MCF 10A (cell line): ENCODE results near the gene NNMT. TPM values are rescaled to one million over a fixed set of nuclear protein-coding genes. Genes with fewer than 3 reads are reported as not detected.

Experiments used
- BruUV-seq: library from RNA; stranded (reverse); fragments of 400-500 nt; replicated peaks from 2 replicates; lab custom pipeline; 2021; lab: Mats Ljungman, UMichigan
- CTCF ChIA-PET: fragments of 300-600 bp; sonication (Branson Sonifier 250); formaldehyde crosslinking; extraction: SDS; loops from one replicate; lab custom pipeline; 2021; ENCODE audit warnings: antibody characterized with exemption, inconsistent platforms; lab: Yijun Ruan, JAX
- POLR2A ChIA-PET: fragments of 300-600, 350-650 bp; sonication (Branson Sonifier 250); formaldehyde crosslinking; extraction: SDS; loops from one replicate; lab custom pipeline; 2020; ENCODE audit warnings: antibody characterized with exemption, inconsistent platforms; lab: Yijun Ruan, JAX
- DNase-seq: peaks from one replicate; pipeline ENCODE4 v3.0.0-alpha.2; 2018; ENCODE audit not compliant: unreplicated experiment
- H3K27ac Mint-ChIP-seq: one replicate; pipeline ENCODE4 v1.8.0; 2022; ENCODE audit warnings: mild to moderate bottlenecking, low read depth, mixed read lengths; ENCODE audit not compliant: unreplicated experiment
- H3K27me3 Mint-ChIP-seq: one replicate; pipeline ENCODE4 v1.8.0; 2022; ENCODE audit warnings: mixed read lengths; ENCODE audit not compliant: insufficient read depth, unreplicated experiment
- H3K36me3 Mint-ChIP-seq: one replicate; pipeline ENCODE4 v1.8.0; 2022; ENCODE audit warnings: mild to moderate bottlenecking, moderate library complexity, mixed read lengths; ENCODE audit not compliant: insufficient read depth, unreplicated experiment
- H3K4me1 Mint-ChIP-seq: one replicate; pipeline ENCODE4 v1.8.0; 2022; ENCODE audit warnings: mixed read lengths; ENCODE audit not compliant: insufficient read depth, unreplicated experiment
- H3K4me3 Mint-ChIP-seq: one replicate; pipeline ENCODE4 v1.8.0; 2022; ENCODE audit warnings: mild to moderate bottlenecking, moderate library complexity, mixed read lengths; ENCODE audit not compliant: unreplicated experiment
- H3K9me3 Mint-ChIP-seq: one replicate; pipeline ENCODE4 v1.8.0; 2022; ENCODE audit warnings: mixed read lengths; ENCODE audit not compliant: unreplicated experiment
- CTCF ChIP-seq: fragments of 200-600 bp; IDR thresholded peaks from one replicate; pipeline ENCODE4 v1.8.0; 2022; ENCODE audit warnings: antibody characterized with exemption, mild to moderate bottlenecking; ENCODE audit not compliant: unreplicated experiment
- intact Hi-C: fragments of 100-400 bp; cut with micrococcal nuclease; formaldehyde crosslinking; loops from 2 replicates; pipeline ENCODE4 v1.14.1; 2022
- total RNA-seq: library from RNA; stranded (reverse); gene quantifications from 2 replicates; pipeline ENCODE4 v1.2.3, GENCODE V29; 2022

The NNMT gene
- total RNA-seq, 1 experiment from 2014 or later = 638 TPM

GRCh38 chr11:114272311-114272710 is 23.9 kb upstream of the NNMT start:
- Mint-ChIP-seq H3K4me3 (no peak overlapping the region), H3K9me3 (no peaks in the 10 kb centered on the region), H3K27ac (no peak overlapping the region), H3K36me3 (peaks cover 61% of the 10 kb centered on the region), H3K4me1 (no peaks in the 10 kb centered on the region), H3K27me3 (no peaks in the 10 kb centered on the region)
- BruUV-seq = no TSS peak
- ChIA-PET POLR2A (interaction anchor here (0.7 kb wide), 2 partner anchors 52 to 289 kb away, joined by 3 read pairs; no protein-coding TSS in a partner anchor), CTCF (interaction anchor here (0.6 kb wide), 1 partner anchor 157 kb away, joined by 6 read pairs; no protein-coding TSS in a partner anchor)
- intact Hi-C loops = no loop called here
- no peak for TF ChIP-seq CTCF
- DNase-seq = no peak

GRCh38 chr11:114273071-114273470 is 23.1 kb upstream of the NNMT start:
- CTCF ChIA-PET = no interaction called here
- peaks cover 68% of the 10 kb centered on the region for H3K36me3 Mint-ChIP-seq
- POLR2A ChIA-PET = interaction anchor here (0.6 to 1.8 kb wide), 2 partner anchors 9 to 169 kb away, joined by 3 to 5 read pairs; no protein-coding TSS in a partner anchor
- H3K4me3 Mint-ChIP-seq = no peak overlapping the region
- no peaks in the 10 kb centered on the region for H3K4me1 Mint-ChIP-seq
- DNase-seq = no peak
- H3K27ac Mint-ChIP-seq = peak overlapping the region; percentile 16
- no peaks in the 10 kb centered on the region for H3K27me3 Mint-ChIP-seq
- no peak for TF ChIP-seq CTCF
- H3K9me3 Mint-ChIP-seq = no peaks in the 10 kb centered on the region
- intact Hi-C loops = no loop called here
- BruUV-seq = no TSS peak

- Mint-ChIP-seq H3K27me3 (no peaks in the 10 kb centered on the region), H3K4me1 (peaks cover 8% of the 10 kb centered on the region), H3K4me3 (no peak overlapping the region), H3K27ac (no peak overlapping the region), H3K9me3 (no peaks in the 10 kb centered on the region), H3K36me3 (peaks cover 74% of the 10 kb centered on the region)
- ChIA-PET POLR2A (interaction anchor here (0.9 to 2.0 kb wide), 4 partner anchors 8 to 26 kb away, joined by 4 to 6 read pairs (median 4); no protein-coding TSS in a partner anchor), CTCF (interaction anchor here (0.7 to 2.2 kb wide), 3 partner anchors 10 to 216 kb away, joined by 3 to 6 read pairs (median 3); no protein-coding TSS in a partner anchor)
- TF ChIP-seq CTCF = no peak
- intact Hi-C loops = no loop called here
- no peak for DNase-seq
- no TSS peak for BruUV-seq
These were observed 22.1 kb upstream of the NNMT start for GRCh38 chr11:114273890-114274635.

GRCh38 chr11:114274637-114275036 is 21.6 kb upstream of the NNMT start:
- intact Hi-C loops = no loop called here
- Mint-ChIP-seq H3K27me3 (no peaks in the 10 kb centered on the region), H3K27ac (no peak overlapping the region), H3K36me3 (peaks cover 74% of the 10 kb centered on the region), H3K4me1 (peaks cover 14% of the 10 kb centered on the region), H3K9me3 (no peaks in the 10 kb centered on the region), H3K4me3 (no peak overlapping the region)
- ChIA-PET CTCF (interaction anchor here (0.7 to 2.2 kb wide), 3 partner anchors 11 to 216 kb away, joined by 3 to 6 read pairs (median 3); no protein-coding TSS in a partner anchor), POLR2A (interaction anchor here (0.9 to 2.0 kb wide), 3 partner anchors 10 to 26 kb away, joined by 4 to 6 read pairs (median 4); no protein-coding TSS in a partner anchor)
- TF ChIP-seq CTCF = no peak
- no peak for DNase-seq
- BruUV-seq = no TSS peak
